ENCODE results near the gene SRSF5.
"Not testable (repeated sequence)": the region's sequence is repeated elsewhere in the genome, so short reads cannot be mapped to it uniquely, and the experiment has no call there.

SRSF5 gene

DNA sequence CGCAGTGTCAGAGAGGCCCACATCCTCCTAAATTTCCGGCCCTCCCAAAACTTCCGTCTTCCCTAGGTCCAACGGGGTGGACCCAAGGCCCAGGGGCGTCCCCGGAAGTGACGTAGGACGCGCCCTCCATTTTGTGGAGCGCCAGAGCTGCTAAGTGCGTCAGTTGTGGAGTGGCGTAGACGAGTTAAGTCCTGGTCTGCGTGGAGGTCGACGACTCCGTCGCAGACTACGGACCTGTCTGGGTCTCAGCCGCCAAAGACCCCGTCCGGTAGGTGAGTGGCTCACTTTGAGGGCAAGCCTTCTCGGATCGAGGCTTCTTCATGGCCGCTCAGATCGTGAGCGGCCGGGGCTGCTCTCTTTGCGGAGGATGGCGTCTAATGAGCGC lies at the start of gene SRSF5:
Gene SRSF5, plus strand, starts transcription at position 159 of the 385 bp plus-strand sequence. CDS start 1,015 bp downstream, outside the sequence.
- peak; percentile 88 for DNase-seq

DNA sequence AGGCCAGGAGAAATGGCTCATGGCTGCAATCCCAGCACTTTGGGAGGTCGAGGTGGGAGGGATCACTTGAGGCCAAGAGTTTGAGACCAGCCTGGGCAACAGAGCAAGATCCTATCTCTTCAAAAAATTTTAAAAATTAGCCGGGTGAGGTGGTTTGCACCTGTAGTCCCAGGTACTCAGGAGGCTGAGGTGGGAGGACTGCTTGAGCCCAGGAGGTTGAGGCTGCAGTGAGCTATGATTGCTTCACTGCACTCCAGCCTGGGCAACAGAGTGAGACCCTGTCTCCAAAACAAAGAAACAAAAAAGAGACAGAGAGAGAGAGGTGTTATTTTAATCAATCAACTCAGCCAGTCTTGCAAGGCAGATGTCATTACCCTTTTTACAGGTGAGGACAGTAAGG lies 48.3 kb upstream of the SRSF5 start:
- not testable (repeated sequence) for DNase-seq

DNA sequence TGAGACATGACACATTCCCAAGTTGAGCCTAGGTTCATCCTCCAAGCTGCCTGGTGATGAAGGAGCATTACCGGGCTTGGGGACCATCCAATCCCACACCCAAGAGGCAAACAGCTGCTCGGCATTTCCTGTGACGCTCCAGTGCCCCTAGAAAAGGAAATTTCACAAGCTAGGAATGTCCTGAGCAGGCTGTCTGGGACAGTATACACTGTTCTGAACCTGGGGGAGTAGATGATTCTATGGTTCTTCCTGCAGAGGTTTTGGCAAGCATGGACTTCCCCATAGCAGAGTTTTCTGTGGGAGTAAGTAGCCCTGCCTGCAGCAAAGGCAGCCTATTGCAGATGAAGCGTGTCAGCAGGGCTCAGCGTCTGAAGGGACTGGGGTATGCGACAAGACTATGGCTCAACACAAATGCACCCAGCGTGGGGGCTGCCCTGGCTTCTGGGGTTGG lies 47.4 kb upstream of the SRSF5 start:
- no peak for DNase-seq

DNA sequence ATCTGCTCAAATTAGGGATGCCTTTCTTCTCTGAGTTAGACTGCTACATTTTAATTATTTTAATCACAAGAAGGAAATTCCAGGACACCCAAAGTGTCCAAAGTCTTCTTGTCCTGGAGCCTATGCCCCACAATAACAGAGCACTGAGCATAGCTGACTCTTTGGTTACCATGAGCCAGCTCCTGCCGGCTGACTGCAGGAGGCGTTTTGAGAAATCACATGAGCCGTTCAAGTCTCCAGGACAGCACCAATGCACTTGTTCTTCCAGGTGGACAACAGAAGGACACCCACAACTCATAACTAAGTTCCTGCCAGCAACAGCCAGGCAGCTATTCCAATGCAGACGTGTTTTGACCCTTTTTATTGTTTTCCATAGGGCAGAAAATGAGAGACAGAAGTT lies 46.0 kb upstream of the SRSF5 start:
- no peak for DNase-seq

DNA sequence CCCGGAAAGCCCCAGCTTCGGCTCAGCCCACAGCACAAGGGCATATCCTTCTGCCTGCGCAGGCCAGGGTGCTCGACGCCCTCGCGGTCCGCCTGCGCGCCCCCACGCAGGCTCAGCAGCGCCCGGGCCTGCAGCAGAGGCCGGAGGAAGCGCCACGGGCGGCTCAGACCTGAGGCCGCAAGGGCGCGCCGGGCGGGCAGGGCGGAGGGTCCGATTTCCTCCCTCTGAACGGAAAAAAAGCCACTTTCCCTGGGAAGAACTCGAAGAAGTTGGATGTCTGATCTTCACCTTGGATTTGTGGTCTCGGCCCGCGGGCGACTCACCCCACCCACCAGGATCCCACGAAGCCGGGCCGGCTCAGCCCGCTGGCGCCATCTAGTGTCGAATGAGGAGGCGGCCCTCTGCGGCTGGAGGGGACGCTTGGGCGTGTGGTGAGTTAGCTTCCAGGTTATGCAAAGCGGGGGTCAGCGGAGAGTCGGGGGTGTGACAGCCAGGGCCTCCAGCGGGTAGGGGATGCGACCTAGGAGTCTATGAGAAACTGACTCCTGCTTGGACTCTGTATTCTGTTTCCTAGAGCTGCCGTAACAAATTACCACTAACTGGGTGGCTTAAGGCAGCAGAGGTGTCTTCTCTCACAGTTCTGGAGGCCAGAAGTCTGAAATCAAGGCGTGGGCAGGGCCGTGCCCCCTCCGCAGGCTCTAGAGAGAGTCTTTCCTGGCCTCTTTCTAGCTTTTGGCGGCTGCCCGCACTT lies 40.0 kb upstream of the SRSF5 start:
- peak; percentile 73 for DNase-seq

DNA sequence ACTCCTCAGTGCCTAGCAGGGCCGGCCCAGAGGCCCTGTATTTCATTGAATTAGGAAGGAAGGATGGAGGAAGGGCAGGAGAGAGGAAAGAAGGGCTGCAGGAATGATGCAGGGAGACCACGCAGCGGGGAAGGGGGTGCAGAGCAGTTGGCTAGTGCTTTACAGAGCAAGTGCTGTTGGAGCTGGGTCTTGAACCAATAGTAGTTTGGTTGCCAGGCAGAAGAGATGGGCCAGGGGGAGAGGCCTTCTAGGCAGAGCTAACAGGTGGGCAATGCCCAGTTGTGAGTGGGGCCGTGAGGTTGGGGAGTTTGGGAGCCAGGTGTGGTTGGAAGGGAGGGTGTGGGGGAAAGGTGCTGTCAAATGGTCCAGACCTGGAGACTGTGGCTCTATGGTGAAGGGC lies 39.1 kb upstream of the SRSF5 start:
- DNase-seq: no peak

DNA sequence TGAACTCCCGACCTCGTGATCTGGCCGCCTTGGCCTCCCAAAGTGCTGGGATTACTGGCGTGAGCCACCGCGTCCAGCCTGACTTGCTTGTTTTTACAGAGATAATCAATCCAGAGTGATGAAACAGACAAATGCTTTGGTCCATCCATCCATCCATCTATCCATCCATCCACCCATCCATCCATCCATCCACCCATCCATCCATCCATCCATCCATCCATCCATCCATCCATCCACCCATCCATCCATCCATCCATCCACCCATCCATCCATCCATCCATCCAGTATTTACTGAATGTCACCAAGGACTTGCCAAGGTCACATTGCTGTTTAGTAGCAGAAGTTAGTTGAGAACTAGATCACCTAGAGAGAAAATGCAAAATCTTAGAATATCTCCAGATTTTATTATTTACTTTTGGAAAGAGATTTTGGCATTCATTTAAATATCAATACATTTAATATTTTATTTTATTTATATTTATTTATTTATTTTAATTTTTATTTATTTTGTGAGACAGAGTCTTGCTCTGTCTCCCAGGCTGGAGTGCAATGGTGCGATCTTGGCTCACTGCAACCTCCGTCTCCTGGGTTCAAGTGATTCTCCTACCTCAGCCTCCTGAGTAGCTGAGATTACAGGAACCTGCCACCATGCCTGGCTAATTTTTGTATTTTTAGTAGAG lies 34.9 kb upstream of the SRSF5 start:
- DNase-seq: not testable (repeated sequence)

DNA sequence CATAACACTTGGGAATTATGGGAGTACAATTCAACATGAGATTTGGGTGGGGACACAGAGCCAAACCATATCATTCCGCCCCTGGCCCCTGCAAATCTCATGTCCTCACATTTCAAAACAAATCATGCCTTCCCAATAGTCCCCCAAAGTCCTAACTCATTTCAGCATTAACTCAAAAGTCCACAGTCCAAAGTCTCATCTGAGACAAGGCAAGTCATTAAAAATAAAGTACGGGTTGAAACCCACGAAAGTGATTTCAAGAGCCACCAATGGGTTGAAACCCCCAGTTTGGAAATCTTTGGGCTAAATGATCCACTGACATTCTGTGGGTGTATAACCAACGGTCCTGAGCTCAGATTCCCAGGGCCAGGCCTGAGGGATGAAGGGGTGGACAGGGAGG lies 30.5 kb upstream of the SRSF5 start:
- not testable (repeated sequence) for DNase-seq

DNA sequence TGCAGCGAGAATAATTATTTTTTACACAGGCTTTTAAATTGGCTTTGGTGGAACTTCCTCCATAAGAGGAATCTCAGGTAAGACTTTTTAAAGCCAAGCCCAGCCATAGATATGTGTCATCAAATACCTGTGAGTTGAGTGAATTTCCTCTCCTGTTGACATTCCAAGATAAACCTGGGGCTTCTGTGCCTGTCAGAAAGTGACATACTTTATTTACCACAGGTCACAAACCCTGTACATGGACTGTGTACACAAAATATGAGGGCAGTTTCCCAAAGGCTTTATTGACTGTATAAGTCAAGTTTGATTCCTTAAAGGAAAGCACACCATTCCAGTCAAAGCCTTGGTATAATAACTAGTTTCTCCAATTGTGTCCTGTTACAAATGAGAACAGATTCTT lies 25.9 kb upstream of the SRSF5 start:
- no peak for DNase-seq

DNA sequence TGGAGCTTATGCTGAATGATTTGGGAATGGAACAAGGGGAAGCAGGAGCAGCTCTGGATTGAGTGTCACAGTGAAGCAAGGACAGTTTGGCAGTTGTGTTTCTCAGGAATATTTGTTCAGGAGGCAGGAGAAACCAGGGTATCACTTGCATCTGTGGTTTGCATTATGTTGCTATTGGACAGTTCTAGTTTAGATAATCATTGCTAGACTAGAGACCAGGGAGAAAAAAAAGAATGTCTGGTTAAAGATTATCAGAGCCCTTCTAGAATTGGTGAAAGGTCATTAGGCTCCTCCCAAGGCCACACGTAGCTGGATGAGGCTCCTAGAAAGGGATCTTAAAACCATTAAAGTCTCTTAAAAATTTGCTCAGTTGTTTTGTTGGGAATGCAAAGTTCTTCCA lies 17.0 kb upstream of the SRSF5 start:
- DNase-seq: no peak

DNA sequence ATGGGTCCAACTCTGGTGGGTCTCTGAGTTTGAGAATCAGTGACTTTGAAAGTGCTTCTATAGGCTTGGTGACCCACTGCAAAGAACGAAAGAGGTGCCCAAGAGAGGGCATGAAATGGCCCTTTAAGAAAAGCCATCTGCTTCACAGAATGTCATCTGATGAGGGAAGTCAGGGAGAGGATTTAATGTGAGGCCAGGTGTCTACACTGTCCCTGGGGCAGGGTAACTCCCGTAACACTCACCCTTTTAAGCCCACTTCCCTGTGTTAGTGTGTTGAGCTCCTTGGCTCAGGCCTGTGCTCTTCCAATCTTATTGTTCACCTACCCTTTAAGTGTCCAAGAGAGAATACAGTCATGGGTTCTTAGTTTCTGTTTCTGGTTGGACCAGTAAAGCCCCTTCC lies 16.4 kb upstream of the SRSF5 start:
- no peak for DNase-seq

DNA sequence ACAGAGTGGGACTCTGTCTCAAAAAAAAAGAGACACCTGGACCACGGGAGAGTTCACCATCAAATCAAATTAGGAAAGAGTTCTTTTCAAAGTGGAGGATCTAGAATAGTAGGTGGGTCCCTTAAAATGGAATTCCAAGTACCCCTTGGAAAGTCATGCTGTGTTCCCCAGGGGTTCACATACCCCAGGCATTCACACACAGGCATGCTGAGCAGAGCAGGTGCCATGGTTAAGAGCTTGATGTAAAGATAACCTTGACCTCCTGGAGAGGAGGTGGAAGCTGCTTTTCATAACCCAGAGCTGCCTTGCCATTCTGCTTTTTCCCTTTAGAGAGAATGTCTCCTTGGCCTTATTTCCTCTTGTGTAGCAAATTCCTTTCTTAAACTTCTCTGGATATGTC lies 14.2 kb upstream of the SRSF5 start:
- DNase-seq: no peak

DNA sequence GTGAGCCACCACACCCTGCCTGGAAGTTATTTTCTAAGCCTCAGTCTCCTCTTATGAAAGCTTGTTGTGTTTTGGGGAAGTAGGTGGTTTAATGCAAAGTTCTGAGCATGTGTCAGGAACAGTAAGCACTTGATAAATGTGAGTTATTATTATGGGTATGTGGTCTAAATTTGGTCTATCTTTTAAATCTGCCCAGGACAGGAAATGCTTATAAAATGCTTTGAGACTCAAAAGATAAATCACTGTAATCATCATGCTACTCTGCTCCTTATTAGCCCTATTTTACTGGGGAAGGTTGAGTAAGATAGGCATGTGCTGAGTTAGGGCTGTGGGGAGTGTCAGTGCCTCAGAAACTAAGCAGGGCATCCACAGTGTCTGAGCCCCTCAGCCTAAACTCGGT lies 13.1 kb upstream of the SRSF5 start:
- DNase-seq: no peak

DNA sequence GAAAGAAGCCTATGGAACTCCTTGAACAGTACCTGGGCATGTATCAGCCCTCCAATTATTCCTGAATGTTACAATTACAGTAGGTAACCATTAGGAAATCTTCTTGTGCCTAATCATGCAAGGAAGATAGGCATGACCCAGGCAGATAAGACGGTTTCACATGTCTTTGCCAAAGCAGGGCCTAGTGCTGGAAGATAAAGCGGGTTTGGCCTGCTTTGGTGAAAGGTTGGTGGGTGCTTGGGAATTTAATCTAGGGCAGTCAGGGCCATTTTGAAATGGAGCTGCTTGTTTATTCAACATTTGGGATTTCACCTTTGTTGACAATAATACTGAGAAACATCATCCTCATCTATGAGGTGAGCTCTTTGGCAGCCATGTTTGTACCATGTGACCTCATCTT lies 12.5 kb upstream of the SRSF5 start:
- no peak for DNase-seq

DNA sequence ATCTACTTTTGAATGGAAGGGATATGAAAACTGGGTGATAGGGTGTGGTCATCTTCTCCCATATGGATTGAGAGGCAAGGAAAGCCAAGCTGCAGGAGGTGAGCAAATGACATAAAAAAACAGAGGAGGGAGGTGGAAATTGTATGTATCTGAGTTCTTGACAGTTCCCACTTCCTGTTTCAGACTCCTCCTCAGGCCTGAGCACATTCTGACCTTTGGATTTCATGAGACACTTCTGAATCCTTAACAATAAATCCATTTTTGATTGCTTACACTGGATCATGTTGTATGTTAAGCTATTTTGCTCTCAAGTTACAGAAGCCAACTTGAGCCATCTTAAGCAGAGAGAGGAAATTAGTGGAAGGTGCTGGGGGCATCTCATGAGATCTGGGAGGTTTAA lies 11.6 kb upstream of the SRSF5 start:
- no peak for DNase-seq

DNA sequence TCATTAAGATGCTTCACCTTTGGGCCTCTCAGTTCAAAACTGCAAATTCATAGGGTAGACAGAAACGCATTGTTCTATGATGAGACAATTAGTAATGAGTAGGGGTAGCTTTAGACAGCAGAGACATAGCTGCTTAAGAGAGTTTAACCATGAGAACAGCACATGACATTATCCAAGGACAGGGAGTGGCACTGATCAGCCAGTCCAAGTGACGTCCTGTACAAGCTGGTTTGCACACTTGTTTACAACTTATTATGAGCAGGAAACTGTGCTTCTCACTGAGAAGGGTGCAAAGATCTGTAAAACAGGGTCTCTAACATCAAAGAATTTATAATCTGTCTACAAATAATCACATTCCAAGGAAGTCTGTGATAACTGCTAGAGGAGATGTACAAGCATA lies 11.2 kb upstream of the SRSF5 start:
- no peak for DNase-seq

DNA sequence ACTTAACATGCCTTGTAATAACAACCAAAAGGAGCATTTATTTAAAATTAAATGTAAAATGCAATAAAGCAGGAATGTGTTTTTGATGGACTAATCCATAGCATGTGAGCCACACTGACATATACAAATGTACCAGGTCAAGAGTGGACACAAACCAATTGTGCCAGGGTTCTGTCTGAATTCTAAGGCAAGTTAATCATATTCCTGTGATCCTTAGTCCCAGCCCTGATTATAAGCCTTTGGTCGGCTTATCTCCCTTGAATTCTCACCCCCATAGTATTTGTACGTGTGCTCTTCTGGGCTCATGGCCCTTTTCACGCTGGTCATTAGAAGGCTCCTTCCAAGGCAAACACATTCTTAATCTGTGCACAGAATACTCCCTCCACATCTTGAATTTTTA lies 10.6 kb upstream of the SRSF5 start:
- DNase-seq: no peak

DNA sequence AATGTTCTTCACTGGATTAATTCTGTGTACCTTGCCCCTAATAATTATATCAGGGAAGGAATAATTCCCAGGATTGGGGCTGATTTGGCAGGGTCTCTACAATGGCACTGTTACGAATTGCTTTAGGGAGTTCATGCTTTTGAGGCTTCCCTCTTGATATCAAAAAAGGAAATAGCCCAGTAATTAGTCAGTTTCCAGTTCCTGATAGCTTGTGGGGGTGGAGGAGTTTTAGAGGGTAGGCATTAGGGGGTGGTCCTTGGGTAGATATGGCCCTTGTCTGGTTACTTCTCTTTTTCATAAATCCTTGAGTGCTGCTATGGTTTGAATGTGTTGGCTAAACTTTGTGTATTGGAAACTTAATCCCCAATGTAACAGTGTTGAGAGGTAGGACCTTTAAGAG lies 6.1 kb upstream of the SRSF5 start:
- no peak for DNase-seq

DNA sequence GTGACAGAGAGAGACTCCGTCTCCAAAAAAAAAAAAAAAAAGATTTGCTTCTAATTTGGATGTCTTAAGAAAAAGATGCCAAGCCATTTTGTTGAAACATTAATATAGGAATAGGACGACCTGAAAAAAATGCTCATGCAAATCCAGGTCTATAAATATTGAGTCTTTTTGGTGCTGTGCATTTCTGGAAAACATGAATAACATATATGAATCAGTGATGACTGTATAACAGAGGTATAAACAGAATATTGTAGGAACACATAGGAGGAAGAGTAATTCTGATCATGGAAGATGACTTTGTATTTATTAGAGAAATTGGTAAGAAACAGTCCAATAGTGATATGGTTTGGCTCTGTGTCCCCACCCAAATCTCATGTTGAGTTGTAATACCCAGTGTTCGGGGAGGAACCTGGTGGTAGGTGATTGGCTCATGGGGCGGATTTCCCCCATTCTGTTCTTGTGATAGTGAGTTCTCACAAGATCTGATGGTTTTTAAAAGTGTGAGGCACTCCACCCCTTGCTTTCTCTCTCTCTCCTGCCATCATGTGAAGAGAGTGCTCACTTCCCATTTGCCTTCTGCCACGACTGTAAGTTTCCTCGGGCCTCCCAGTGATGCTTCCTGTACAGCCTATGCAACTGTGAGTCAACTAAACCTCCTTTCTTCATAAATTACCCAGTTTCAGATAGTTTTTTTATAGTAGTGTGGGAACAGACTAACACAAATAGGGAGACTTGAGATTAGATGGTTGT lies 3.0 kb upstream of the SRSF5 start:
- DNase-seq: no peak

DNA sequence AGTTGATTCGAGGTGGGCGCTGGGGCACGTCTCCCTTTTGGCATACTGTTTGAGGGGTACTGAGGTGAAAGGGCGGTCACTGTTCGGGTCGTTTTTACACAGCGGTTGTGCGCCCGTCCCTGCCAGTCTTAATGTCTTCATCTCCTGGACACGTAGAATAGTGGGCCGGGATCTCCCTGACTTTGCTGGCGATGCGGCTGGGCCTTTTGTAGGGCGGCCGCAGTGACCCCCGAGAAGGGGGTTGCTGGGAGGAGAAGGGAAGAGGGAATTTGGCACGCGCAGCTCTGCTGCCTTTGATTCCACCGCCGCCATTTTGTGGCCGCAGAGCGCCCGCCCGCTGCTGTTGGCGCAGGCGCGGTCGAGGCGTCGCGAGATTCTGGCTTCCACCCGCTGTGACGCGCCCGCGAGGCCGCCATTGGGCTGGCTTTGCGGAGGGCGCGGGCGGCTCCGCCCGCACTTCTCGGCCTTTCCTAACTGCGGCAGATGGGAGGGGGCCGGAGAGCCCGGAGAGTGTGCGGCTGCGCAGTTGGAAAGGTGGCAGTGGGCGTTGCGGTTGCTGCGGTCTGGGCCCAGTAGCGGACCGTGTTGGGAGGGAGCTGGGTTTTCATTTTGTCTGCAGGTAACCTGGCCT lies 542 bp downstream of the SRSF5 start:
- DNase-seq: peak; percentile 92

DNA sequence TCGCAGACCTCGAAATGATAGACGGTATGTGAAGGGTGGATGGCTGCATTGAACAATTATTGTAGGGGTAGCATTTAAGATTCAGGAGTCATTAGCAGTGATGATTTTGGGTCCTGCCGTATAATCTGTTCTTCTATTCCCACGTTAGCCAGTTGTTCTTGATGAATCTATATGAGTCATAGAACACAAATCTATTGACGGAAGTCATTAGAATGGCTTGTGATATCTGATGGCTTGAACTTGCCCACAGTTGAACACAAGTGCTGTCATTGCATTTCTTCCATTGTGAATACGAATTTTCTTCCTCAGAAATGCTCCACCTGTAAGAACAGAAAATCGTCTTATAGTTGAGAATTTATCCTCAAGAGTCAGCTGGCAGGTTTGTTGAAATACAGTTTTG lies 1.9 kb downstream of the SRSF5 start:
- no peak for DNase-seq

DNA sequence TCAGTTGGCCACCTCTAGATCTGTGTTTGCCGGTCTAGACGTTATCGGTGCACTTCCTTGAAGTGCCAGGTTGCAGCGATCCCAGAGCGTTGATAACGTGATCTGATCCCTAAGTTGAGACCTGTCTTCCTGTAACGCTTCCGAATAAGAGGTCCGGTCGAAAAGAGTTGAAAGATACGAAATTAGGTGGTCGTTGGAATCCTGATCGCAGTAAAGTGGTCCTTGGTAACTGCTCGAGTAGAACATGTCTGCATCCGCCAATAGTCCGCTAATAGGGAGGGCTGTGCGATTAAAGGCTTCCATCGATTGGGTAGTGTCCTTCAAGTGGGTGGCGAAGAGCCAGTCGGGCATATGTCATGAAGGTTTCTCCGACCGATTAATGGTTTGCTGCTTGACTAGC lies 2.7 kb downstream of the SRSF5 start:
- DNase-seq: no peak

DNA sequence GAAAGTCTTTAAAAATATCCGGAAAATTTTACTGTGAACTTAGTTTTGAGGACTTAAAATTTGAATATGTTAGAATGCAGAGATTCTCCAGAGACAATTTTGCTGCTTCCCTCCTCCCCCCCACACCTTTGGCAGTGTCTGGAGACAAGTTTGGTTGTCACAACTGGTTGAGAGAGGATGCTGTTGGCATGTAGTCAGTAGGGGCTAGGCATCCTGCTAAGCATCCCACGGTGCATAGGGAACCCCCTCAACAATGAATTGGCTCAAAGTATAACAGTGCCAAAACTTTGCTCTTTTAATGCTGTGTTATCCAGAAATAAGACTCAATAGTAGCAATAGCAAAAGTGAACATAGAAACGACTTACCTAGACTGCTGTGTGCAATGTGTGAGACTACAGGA lies 3.6 kb downstream of the SRSF5 start:
- DNase-seq: no peak

DNA sequence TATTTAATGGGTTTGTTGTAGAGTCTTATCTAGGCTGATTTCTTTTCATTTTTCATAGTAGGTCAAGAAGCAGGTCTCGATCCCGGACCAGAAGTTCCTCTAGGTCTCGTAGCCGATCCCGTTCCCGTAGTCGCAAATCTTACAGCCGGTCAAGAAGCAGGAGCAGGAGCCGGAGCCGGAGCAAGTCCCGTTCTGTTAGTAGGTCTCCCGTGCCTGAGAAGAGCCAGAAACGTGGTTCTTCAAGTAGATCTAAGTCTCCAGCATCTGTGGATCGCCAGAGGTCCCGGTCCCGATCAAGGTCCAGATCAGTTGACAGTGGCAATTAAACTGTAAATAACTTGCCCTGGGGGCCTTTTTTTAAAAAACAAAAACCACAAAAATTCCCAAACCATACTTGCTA lies 4.2 kb downstream of the SRSF5 start:
- DNase-seq: no peak
